NCI-H345 treated with DMSO at 0.1 percent for 48 hours (cell line): Measurements from ENCODE around the gene RGS21.

ENCODE experiments used
- DNase-seq: peaks from one replicate; lab custom pipeline; 2025; ENCODE audit not compliant: unreplicated experiment; lab: John Stamatoyannopoulos, UW

The RGS21 gene

GRCh38 chr1:192378276-192378675 is 61.5 kb downstream of the RGS21 start:
- DNase-seq, result no peak

- DNase-seq, result no peak
Observed at GRCh38 chr1:192378878-192379277, 62.1 kb downstream of the RGS21 start.

GRCh38 chr1:192379554-192379953 is 62.8 kb downstream of the RGS21 start:
- no peak for DNase-seq

GRCh38 chr1:192382758-192383157 is 66.0 kb downstream of the RGS21 start:
- DNase-seq, result no peak

GRCh38 chr1:192386051-192386650 is 69.4 kb downstream of the RGS21 start:
- no peak for DNase-seq

- no peak for DNase-seq
Observed at GRCh38 chr1:192395211-192395610, 78.4 kb downstream of the RGS21 start.

GRCh38 chr1:192395895-192396294 is 79.1 kb downstream of the RGS21 start:
- DNase-seq, result no peak

GRCh38 chr1:192399161-192399560 is 82.4 kb downstream of the RGS21 start:
- DNase-seq, result no peak

- DNase-seq, result no peak
Observed at GRCh38 chr1:192401825-192402224, 85.0 kb downstream of the RGS21 start.

GRCh38 chr1:192402571-192402970 is 85.8 kb downstream of the RGS21 start:
- no peak for DNase-seq

- DNase-seq, result no peak
Observed at GRCh38 chr1:192407206-192407605, 90.4 kb downstream of the RGS21 start.
